Fibroblast of lung (primary cell): ENCODE measurements around the gene MCCC1. TPM values are rescaled to one million over a fixed set of nuclear protein-coding genes. Genes with fewer than 3 reads are reported as not detected.
"Not testable (repeated sequence)": the region's sequence is repeated elsewhere in the genome, so short reads cannot be mapped to it uniquely, and the experiment has no call there.

Experiments used
- DNase-seq, 2 donors: peaks; one replicate each; pipeline versions ENCODE4 v3.0.0 to v3.0.0-alpha.2; 2010; ENCODE audit warnings: low read depth in 2 of 2
- H2AFZ ChIP-seq: 2 replicates; pipeline ENCODE4 v1.5.1; 2012; ENCODE audit warnings: low read length, control low read depth, inconsistent platforms
- H3K27ac ChIP-seq: 2 replicates; pipeline ENCODE4 v1.5.1; 2011; ENCODE audit warnings: low read length, control low read depth; ENCODE audit not compliant: insufficient read depth
- H3K27me3 ChIP-seq: 2 replicates; pipeline ENCODE4 v1.5.1; 2011; ENCODE audit warnings: mild to moderate bottlenecking, low read length; ENCODE audit not compliant: control insufficient read depth, insufficient read depth
- H3K36me3 ChIP-seq: 2 replicates; pipeline ENCODE4 v1.5.1; 2011; ENCODE audit warnings: low read length; ENCODE audit not compliant: control insufficient read depth, insufficient read depth
- H3K4me1 ChIP-seq: 2 replicates; pipeline ENCODE4 v1.5.1; 2011; ENCODE audit warnings: low read length; ENCODE audit not compliant: control insufficient read depth, insufficient read depth; ENCODE audit errors: extremely low read depth
- H3K4me2 ChIP-seq: 2 replicates; pipeline ENCODE4 v1.5.1; 2011; ENCODE audit warnings: low read length, control low read depth; ENCODE audit not compliant: insufficient read depth; ENCODE audit errors: extremely low read depth
- H3K4me3 ChIP-seq, 4 experiments: fragments of 200-600 bp in 1 of 4; sonication (generic) in 1 of 4; replicated peaks in 1 of 4; 2 replicates each; pipeline ENCODE4 v1.5.1; 2011 to 2016; ENCODE audit warnings: low read length in 4 of 4, low read depth in 3 of 4, mild to moderate bottlenecking in 3 of 4, control low read depth in 2 of 4, inconsistent platforms in 1 of 4, mixed read lengths in 1 of 4; ENCODE audit not compliant: insufficient read depth in 1 of 4; ENCODE audit errors: control extremely low read depth in 1 of 4
- H3K79me2 ChIP-seq: 2 replicates; pipeline ENCODE4 v1.5.1; 2012; ENCODE audit warnings: mild to moderate bottlenecking, low read length, inconsistent platforms; ENCODE audit not compliant: control insufficient read depth, insufficient read depth
- H3K9ac ChIP-seq: 2 replicates; pipeline ENCODE4 v1.5.1; 2011; ENCODE audit warnings: mild to moderate bottlenecking, low read length, control low read depth; ENCODE audit not compliant: insufficient read depth
- H3K9me3 ChIP-seq: 2 replicates; pipeline ENCODE4 v1.5.1; 2012; ENCODE audit warnings: low read depth, low read length; ENCODE audit not compliant: control insufficient read depth, insufficient read depth
- H4K20me1 ChIP-seq: 2 replicates; pipeline ENCODE4 v1.5.1; 2011; ENCODE audit warnings: low read length; ENCODE audit not compliant: control insufficient read depth, insufficient read depth; ENCODE audit errors: extremely low read depth
- EZH2 ChIP-seq: IDR thresholded peaks from 2 replicates; pipeline ENCODE4 v1.5.1; 2012; ENCODE audit warnings: low read length, control low read depth, mild to moderate bottlenecking; ENCODE audit errors: missing control alignments
- polyA plus RNA-seq, 2 donors: library from polyadenylated mRNA; depleted of rRNA in 1 of 2; stranded (reverse) in 1 of 2; unstranded in 1 of 2; fragments of >200 nt; gene quantifications; 2 replicates each; pipeline ENCODE4 v1.2.1, GENCODE V29; 2011 to 2012; ENCODE audit warnings: missing spikeins in 1 of 2
- total RNA-seq: library from RNA; depleted of rRNA; stranded (reverse); fragments of >200 nt; gene quantifications from 2 replicates; pipeline ENCODE4 v1.2.1, GENCODE V29; 2014
- TF ChIP-seq, protein P1 (sequence below), 2 donors: IDR thresholded peaks in 1 of 2; conservative IDR thresholded peaks in 1 of 2; 1 replicate in 1 of 2; 2 replicates in 1 of 2; pipeline ENCODE4 v1.5.1; 2011 to 2012; ENCODE audit warnings: low read length in 2 of 2, control low read depth in 1 of 2, inconsistent platforms in 1 of 2, low read depth in 1 of 2, mild to moderate bottlenecking in 1 of 2

MCCC1 gene
- total and polyA plus RNA-seq, 2 donors (not counting 1 experiment from before 2014, with no cell fraction given): 16.1 to 29.1 TPM

DNA sequence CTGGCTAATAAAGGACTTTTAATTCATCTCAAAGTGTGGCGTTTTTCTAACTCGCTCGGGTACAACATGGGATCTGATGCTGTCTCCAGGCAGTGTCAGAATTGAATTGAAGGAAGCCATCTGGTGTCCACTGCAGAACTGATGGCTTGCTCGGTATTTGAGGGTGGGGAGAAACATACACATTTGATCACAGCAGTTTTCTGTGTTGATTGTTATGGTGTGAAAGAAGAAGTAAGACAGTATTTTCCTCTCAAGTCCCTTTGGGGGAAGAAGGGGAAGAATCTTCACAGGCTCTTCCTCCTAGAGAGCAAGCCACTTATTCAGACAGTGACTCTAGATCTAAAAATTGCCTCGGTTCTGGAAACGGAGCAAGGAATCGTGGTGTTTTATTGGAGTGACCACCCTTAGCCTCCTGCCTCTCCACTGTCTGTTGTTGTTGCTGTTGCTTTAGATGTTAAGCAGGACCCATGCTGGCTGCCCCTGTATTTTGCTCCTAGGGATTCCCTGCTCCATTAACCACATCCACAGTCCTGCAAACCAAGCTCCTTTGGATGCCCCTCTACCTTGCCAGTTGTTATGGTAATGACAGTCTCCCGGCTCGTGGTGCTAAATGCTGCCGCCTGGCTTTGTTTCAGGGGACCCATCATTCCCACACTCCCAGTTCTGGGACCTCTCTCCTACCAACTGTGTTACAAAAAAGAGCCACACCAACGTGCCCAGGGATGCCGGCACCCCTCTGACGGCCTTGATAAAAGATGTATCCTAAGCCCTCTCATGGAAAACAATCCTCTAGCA lies 15.3 kb upstream of the MCCC1 start:
- H3K79me2 ChIP-seq: no peaks in the 10 kb centered on the region
- no peak overlapping the region for H2AFZ ChIP-seq
- no peaks in the 10 kb centered on the region for H4K20me1 ChIP-seq
- peaks cover 17% of the 10 kb centered on the region for H3K27me3 ChIP-seq
- no peak overlapping the region for H3K27ac ChIP-seq
- no peak overlapping the region for H3K9ac ChIP-seq
- H3K9me3 ChIP-seq: no peaks in the 10 kb centered on the region
- TF ChIP-seq, protein P1, sequence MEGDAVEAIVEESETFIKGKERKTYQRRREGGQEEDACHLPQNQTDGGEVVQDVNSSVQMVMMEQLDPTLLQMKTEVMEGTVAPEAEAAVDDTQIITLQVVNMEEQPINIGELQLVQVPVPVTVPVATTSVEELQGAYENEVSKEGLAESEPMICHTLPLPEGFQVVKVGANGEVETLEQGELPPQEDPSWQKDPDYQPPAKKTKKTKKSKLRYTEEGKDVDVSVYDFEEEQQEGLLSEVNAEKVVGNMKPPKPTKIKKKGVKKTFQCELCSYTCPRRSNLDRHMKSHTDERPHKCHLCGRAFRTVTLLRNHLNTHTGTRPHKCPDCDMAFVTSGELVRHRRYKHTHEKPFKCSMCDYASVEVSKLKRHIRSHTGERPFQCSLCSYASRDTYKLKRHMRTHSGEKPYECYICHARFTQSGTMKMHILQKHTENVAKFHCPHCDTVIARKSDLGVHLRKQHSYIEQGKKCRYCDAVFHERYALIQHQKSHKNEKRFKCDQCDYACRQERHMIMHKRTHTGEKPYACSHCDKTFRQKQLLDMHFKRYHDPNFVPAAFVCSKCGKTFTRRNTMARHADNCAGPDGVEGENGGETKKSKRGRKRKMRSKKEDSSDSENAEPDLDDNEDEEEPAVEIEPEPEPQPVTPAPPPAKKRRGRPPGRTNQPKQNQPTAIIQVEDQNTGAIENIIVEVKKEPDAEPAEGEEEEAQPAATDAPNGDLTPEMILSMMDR (conservative IDR thresholded peaks at IDR 0.05 in 1 of 2, IDR thresholded peaks at IDR 0.05 in 1 of 2; ENCODE audit: low read depth in 1 of 2, low read length in 2 of 2): no peak
- TF ChIP-seq EZH2: no peak
- no peak overlapping the region for H3K4me2 ChIP-seq
- DNase-seq: no peak
- H3K4me3 ChIP-seq: no peak overlapping the region
- H3K36me3 ChIP-seq: no peaks in the 10 kb centered on the region
- H3K4me1 ChIP-seq: no peaks in the 10 kb centered on the region

DNA sequence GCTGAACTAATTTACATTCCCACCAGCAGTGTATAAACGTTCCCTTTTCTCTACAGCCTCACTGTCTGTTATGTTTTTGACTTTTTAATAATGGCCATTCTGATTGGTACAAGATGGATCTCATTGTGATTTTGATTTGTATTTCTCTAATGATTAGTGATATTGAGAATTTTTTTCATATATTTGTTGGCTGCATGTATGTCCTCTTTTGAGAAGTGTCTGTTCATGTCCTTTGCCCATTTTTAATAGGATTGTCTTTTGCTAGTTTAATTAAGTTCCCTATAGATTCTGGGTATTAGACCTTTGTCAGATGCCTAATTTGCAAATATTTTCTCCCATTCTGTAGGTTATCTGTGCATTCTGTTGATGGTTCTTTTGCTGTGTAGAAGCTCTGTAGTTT lies 10.6 kb upstream of the MCCC1 start:
- H3K27me3 ChIP-seq, H3K4me3 ChIP-seq, H3K4me2 ChIP-seq, H3K4me1 ChIP-seq, H3K9me3 ChIP-seq, H2AFZ ChIP-seq, H4K20me1 ChIP-seq, H3K36me3 ChIP-seq, H3K79me2 ChIP-seq, DNase-seq, H3K9ac ChIP-seq, H3K27ac ChIP-seq: not testable (repeated sequence)

DNA sequence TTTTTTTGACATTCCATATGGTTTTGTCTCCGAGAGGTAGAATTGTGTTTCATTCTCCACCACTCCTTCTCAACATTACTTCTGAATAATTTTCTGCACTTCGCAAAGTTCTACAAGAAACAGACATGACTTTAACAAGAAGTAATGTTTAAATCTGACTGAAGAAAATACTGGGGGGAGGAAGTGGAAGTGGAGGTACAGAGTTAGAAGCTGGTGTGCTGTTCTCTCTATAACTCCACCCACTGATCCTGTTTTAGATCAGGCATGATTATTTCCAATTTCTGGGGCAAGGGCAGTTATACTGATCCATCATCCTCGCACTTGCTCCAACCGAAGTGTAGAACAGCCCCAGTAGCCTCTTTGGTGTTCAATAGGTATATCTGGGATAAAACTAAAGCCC lies 9.2 kb upstream of the MCCC1 start:
- no peak overlapping the region for H3K9ac ChIP-seq
- no peak overlapping the region for H2AFZ ChIP-seq
- no peaks in the 10 kb centered on the region for H3K27me3 ChIP-seq
- no peak overlapping the region for H3K4me2 ChIP-seq
- no peak for TF ChIP-seq EZH2
- TF ChIP-seq, protein P1 (conservative IDR thresholded peaks at IDR 0.05 in 1 of 2, IDR thresholded peaks at IDR 0.05 in 1 of 2; ENCODE audit: low read depth in 1 of 2, low read length in 2 of 2): no peak
- no peaks in the 10 kb centered on the region for H3K79me2 ChIP-seq
- H3K27ac ChIP-seq: no peak overlapping the region
- H3K4me3 ChIP-seq: no peak overlapping the region
- no peak for DNase-seq
- no peaks in the 10 kb centered on the region for H3K9me3 ChIP-seq
- no peaks in the 10 kb centered on the region for H4K20me1 ChIP-seq
- no peaks in the 10 kb centered on the region for H3K4me1 ChIP-seq
- H3K36me3 ChIP-seq: no peaks in the 10 kb centered on the region
